A673 (cell line): ENCODE results near the gene TMEM72.

Experiments used
- EZH2 ChIP-seq: fragments of 200-600 bp; sonication (generic); IDR thresholded peaks from 2 replicates; pipeline ENCODE4 v1.6.1; 2017; ENCODE audit warnings: borderline replicate concordance, low read depth, mild to moderate bottlenecking, mixed read lengths, antibody characterized with exemption, low read length; ENCODE audit not compliant: poor library complexity, severe bottlenecking
- TF ChIP-seq, protein P1 (sequence below): fragments of 300-800, 200-600 bp; sonication (generic); conservative IDR thresholded peaks from 2 replicates; pipeline ENCODE4 v1.5.1; 2017; ENCODE audit warnings: low read depth, mild to moderate bottlenecking, antibody characterized with exemption, low read length, moderate library complexity, mixed read lengths

DNA sequence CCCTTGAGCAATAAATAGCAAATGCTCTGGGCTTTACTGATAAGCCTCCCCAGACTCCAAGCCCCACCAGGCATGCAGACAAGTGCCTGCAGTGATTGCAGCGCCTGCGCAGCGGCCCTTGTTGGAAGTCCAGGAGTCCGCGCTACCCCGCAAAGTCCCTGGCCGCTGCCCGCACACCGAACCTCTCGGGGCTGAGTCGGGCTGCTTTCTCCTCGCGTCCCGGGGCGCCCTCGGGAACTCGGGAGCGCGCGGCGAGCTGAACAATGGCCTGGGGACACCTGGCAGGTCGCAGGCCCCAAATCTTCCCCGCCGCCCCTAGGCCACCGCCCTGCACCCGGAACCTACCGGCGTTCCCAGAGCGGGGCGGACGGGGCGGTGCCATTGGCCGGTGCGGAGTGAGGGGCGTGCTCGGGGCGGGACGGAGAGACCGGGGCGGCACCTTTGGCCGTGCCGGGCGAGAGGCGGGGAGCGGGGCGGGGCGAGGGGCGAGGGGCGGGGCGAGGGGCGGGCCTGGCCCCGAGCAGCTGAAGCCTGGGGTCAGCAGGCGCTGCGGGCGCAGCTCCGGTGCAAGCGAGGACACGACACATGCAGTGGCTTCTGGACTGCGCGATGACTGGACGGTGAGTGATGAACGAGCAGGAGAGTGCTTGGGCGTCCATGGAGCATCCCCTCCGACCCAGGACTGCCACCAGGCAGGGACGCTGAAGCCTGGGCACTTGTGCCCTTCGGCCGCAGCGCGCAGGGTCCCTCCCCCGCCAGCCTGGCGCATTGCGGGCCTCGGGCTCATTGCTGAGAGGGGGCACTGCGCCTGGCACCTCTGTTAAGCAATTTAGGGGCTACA is 48.3 kb downstream of the TMEM72 start, which contains the start of gene RASSF4:
- TF ChIP-seq, protein P1, sequence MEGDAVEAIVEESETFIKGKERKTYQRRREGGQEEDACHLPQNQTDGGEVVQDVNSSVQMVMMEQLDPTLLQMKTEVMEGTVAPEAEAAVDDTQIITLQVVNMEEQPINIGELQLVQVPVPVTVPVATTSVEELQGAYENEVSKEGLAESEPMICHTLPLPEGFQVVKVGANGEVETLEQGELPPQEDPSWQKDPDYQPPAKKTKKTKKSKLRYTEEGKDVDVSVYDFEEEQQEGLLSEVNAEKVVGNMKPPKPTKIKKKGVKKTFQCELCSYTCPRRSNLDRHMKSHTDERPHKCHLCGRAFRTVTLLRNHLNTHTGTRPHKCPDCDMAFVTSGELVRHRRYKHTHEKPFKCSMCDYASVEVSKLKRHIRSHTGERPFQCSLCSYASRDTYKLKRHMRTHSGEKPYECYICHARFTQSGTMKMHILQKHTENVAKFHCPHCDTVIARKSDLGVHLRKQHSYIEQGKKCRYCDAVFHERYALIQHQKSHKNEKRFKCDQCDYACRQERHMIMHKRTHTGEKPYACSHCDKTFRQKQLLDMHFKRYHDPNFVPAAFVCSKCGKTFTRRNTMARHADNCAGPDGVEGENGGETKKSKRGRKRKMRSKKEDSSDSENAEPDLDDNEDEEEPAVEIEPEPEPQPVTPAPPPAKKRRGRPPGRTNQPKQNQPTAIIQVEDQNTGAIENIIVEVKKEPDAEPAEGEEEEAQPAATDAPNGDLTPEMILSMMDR, result no peak
- TF ChIP-seq EZH2, result no peak
